ENCODE measurements around the gene RGS3.

The RGS3 gene

GRCh38 chr9:113558632-113559502, 95.3 kb downstream of the RGS3 start:
- no peak for DNase-seq

GRCh38 chr9:113559834-113560800, 96.6 kb downstream of the RGS3 start:
- DNase-seq: no peak

- DNase-seq: no peak
These were observed 99.3 kb downstream of the RGS3 start for GRCh38 chr9:113562653-113563381.

GRCh38 chr9:113563826-113564497, 100.4 kb downstream of the RGS3 start:
- DNase-seq: no peak

GRCh38 chr9:113564498-113565237, 101.1 kb downstream of the RGS3 start:
- peak; percentile 15 for DNase-seq

GRCh38 chr9:113566016-113566711, 102.6 kb downstream of the RGS3 start:
- DNase-seq: no peak

- DNase-seq: no peak
These were observed 103.2 kb downstream of the RGS3 start for GRCh38 chr9:113566712-113567071.

GRCh38 chr9:113567361-113568080, 104.0 kb downstream of the RGS3 start:
- DNase-seq: no peak

GRCh38 chr9:113568081-113568435, 104.5 kb downstream of the RGS3 start:
- no peak for DNase-seq

GRCh38 chr9:113568571-113569321, 105.2 kb downstream of the RGS3 start:
- DNase-seq: peak; percentile 73

GRCh38 chr9:113569472-113570060, 106.0 kb downstream of the RGS3 start:
- DNase-seq: no peak

GRCh38 chr9:113570106-113570505, 106.6 kb downstream of the RGS3 start:
- DNase-seq: no peak

GRCh38 chr9:113570749-113571711, 107.5 kb downstream of the RGS3 start:
- no peak for DNase-seq

GRCh38 chr9:113572076-113572861, 108.7 kb downstream of the RGS3 start:
- no peak for DNase-seq

GRCh38 chr9:113573046-113573958, 109.8 kb downstream of the RGS3 start:
- no peak for DNase-seq

GRCh38 chr9:113573959-113574352, 110.4 kb downstream of the RGS3 start:
- no peak for DNase-seq

Measured in DMS153 (cell line).